ENCODE data around the gene NPEPL1.
"Not testable (repeated sequence)": the region's sequence is repeated elsewhere in the genome, so short reads cannot be mapped to it uniquely, and the experiment has no call there.

Gene NPEPL1

DNA sequence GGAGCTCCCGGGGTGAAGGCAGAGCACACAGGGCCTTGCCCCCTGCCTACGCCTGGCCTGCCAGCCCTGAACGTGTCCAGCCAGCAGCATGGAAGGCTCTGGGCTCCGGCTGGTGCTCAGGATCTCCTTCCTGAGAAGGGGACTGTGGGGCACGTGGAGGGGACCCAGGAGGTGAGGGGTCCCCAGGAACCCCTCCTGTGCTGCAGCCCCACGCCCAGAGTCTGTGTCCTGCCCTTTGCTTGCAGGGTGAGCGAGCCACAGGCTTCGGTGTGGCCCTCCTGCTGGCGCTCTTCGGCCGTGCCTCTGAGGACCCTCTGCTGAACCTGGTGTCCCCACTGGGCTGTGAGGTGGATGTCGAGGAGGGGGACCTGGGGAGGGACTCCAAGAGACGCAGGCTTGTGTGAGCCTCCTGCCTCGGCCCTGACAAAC is 22.3 kb downstream of the NPEPL1 start:
- no peak for FAIRE-seq

- no peak for FAIRE-seq
Observed at GRCh38 chr20:58715391-58715800, 22.8 kb downstream of the NPEPL1 start.

GRCh38 chr20:58715801-58716475 is 23.3 kb downstream of the NPEPL1 start:
- FAIRE-seq: no peak

- FAIRE-seq: no peak
Observed at GRCh38 chr20:58716476-58717277, 24.1 kb downstream of the NPEPL1 start.

- no peak for FAIRE-seq
Observed at GRCh38 chr20:58717278-58718091, 24.9 kb downstream of the NPEPL1 start.

DNA sequence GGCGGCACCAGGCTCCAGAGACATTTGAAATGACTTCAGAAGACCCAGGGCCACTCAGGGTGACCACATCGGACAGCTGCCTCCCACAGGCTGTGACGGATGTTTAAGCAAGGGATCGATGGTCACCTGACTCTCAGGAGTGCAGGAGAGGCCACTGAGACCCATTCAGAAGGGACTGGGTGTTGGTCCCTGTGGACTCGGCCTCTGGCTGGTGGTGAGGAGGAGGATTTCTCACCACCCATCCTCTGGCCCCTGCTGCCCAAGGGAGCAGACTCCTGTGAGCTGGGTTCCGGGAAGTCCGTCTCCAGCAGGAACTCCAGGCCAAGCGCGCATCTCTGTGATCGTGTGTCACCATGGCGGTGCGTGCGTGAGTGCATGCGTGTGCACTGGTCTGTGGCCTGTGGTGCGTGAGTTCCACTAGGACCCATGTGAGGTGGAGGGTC is 25.5 kb downstream of the NPEPL1 start:
- no peak for FAIRE-seq

DNA sequence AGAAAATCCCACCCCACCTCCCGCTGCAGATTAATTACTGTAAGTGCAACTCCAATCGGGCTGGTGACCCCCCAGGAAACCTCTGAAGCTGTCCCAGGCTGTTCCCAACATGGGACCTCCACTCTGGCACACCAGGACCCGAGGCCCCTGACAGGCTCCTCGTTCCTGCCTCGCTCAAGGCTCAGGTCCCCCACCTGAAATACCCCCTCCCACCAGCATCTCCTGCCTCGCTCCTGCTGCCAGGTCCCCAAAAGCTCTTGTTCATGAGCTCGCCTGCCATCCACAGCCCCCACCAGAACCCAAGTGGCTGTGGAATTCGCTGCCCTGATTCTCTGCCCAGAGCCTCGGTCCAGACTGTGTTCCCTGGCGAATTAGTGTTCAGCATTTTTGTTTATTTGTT is 26.1 kb downstream of the NPEPL1 start:
- FAIRE-seq: no peak

DNA sequence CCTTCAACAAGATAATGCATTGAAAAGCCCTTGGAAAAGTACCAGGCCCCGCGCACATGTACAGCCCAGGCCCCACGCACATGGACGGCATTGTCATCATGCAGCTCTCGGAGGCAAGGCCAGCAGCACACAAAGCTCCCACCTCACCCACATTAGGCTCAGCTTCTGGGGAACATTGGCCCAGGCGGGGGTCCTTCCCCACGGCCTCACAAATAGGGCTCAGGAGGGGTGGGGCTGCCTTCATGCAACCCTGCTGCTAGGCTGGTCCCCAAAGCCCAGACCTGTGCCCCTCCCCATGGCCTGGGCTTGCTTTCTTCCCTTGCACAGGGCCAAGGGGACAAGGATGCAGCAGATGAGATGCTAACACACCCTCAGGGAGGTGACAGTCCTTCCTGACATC is 26.7 kb downstream of the NPEPL1 start:
- FAIRE-seq: no peak

DNA sequence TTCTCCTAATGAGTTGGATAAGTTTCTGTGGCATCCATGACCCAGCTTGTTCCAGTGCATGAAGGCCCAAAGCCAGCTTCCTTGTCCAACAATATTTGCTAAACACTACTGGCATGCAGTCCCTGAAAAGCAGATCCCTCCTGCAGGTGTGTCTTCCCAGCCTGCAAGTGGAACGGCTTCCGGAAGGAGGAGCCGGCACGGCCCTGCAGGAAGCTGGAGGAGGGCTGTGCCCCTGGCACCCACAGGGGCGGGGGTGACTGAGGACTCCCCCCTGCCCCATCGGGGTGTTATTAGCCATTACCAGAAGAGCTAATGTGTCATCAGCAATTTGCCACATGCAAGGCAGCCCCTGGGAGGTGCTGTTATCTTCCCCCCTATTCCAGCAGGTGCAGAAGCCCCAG is 27.4 kb downstream of the NPEPL1 start:
- FAIRE-seq: no peak

DNA sequence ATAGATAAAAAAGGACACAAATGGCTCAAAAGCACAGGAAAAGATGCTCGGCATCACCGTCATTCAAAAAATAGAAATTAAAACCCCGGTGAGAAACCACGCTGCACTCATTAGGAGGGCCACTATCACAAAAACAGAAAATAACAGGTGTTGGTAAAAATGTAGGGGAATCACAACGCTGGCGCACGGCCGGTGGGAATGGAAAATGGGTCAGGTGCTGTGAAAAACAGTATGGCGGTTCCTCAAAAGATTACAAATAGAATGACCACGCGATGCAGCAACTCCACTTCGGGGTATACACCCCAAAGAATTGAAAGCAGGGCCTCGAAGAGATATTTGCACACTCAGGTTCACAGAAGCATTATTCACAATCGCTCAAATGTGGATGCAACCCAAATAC is 28.3 kb downstream of the NPEPL1 start:
- no peak for FAIRE-seq

GRCh38 chr20:58721951-58722778 is 29.6 kb downstream of the NPEPL1 start:
- no peak for FAIRE-seq

DNA sequence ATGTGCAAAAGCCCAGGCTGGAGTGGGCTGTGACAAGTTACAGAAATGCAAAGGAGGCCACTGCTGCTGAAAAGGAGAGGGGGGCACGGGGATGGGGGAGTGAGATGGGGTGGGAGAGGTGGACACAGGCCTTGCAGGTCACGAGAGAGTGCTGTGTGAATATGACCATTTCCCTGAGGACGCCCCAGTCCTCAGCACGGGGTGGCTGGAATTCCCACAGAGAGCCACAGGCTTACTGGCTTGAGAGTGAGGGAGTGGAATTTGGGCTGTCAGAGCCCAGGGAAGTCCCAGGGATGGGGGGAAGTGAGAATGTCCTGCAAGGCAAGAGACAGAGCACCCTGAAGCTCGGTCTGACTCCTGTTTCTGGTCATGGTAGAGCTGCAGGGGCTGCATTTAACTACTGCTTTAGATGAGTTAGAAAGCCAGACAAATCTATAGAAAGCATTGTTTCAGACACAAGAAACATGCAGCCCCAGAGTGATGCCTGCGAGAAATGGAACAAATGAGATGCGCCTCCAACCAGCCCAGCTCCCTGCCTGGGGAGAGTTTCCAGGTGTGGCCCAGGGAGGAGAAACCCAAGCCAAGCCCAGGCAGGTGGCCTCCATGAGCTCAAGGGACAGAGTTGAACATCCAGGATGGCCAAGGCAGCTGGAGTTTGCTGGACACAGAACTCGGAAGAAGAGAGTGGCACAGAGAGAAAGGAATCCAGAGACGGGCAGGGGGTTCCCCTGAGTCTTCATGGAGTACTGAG is 30.5 kb downstream of the NPEPL1 start:
- FAIRE-seq: no peak

DNA sequence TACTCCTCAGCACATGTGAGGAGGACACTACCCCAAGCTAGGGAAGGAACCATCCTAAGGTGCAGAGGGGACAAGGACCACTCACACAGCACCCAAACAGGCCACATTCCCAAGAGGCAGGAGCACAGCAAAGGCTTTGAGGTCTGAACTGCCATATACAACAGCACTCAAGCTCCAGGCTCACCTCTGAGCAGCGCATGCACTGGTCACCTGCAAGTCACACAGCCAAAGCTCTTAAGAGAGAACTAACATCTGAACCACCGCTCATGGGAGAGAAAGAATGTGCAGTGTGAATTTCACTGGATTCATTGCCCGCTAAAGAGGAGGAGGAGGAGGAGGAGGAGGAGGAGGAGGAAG is 31.0 kb downstream of the NPEPL1 start:
- FAIRE-seq: no peak

DNA sequence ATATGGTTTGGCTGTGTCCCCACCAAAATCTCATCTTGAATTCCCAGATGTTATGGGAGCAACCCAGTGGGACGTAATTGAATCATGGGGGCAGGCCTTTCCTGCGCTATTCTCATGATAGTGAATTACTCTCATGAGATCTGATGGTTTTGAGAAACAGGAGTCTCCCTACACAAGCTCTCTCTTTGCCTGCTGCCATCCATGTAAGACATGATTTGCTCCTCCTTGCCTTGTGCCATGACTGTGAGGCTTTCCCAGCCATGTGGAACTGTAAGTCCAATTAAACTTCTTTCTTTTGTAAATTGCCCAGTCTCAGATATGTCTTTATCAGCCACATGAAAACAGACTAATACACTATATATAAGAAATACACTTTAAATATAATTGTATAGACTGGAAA is 33.6 kb downstream of the NPEPL1 start:
- FAIRE-seq: not testable (repeated sequence)

GRCh38 chr20:58731192-58731591 is 38.6 kb downstream of the NPEPL1 start:
- FAIRE-seq: no peak

GRCh38 chr20:58737198-58737597 is 44.6 kb downstream of the NPEPL1 start:
- no peak for FAIRE-seq

GRCh38 chr20:58740356-58741308 is 48.0 kb downstream of the NPEPL1 start:
- FAIRE-seq: no peak

DNA sequence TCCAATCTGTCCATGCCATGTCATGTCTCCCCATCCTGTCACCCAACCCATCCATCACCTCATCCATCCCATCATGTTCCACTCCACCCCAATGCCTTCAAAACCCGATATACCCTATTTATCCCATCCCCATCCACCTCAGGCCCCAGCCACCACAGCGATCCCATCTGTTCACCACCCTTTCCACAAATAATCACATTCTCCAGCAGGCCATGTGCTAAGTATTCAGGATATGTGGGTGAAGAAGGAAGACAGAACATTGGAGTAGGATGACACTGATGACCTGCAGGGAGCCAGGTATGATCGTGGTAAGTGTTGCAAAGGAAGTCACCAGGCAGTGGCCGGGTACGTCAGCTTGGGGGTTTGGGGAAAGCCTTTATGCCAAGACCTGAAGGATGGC is 48.8 kb downstream of the NPEPL1 start:
- FAIRE-seq: no peak

GRCh38 chr20:58742668-58743566 is 50.3 kb downstream of the NPEPL1 start:
- no peak for FAIRE-seq
